GM19395 (cell line): ENCODE data around the gene MAPK6.

Source experiments
- ATAC-seq: cut with Tn5 transposase; IDR thresholded peaks from one replicate; pipeline ENCODE4 v1.9.1; 2021; ENCODE audit warnings: mild to moderate bottlenecking, moderate library complexity; ENCODE audit not compliant: unreplicated experiment

MAPK6 gene

GRCh38 chr15:52102463-52102862, 83.4 kb downstream of the MAPK6 start:
- ATAC-seq = no peak

- peak; percentile 68 for ATAC-seq
Observed at GRCh38 chr15:52103217-52104207, 84.5 kb downstream of the MAPK6 start.

GRCh38 chr15:52104532-52105004, 85.5 kb downstream of the MAPK6 start:
- peak; percentile 33 for ATAC-seq

GRCh38 chr15:52105846-52106245, 86.8 kb downstream of the MAPK6 start:
- ATAC-seq = no peak

- ATAC-seq = no peak
Observed at GRCh38 chr15:52106641-52107040, 87.6 kb downstream of the MAPK6 start.

GRCh38 chr15:52107238-52107637, 88.2 kb downstream of the MAPK6 start:
- no peak for ATAC-seq

- ATAC-seq = peak; percentile 70
Observed at GRCh38 chr15:52109559-52110451, 90.8 kb downstream of the MAPK6 start.

- ATAC-seq = no peak
Observed at GRCh38 chr15:52111517-52112202, 92.6 kb downstream of the MAPK6 start.

- ATAC-seq = no peak
Observed at GRCh38 chr15:52112203-52112750, 93.3 kb downstream of the MAPK6 start.

GRCh38 chr15:52113235-52113634, 94.2 kb downstream of the MAPK6 start:
- no peak for ATAC-seq

- ATAC-seq = no peak
Observed at GRCh38 chr15:52113708-52114107, 94.7 kb downstream of the MAPK6 start.

- ATAC-seq = no peak
Observed at GRCh38 chr15:52114261-52115055, 95.4 kb downstream of the MAPK6 start.

- ATAC-seq = no peak
Observed at GRCh38 chr15:52115598-52116427, 96.8 kb downstream of the MAPK6 start.
